Lung (tissue), 12 donors: Measurements from ENCODE around the gene ACAA1. TPM values are rescaled to one million over a fixed set of nuclear protein-coding genes. Genes with fewer than 3 reads are reported as not detected.
A peak's percentile ranks its signal among the peaks of the same experiment; 100 is the strongest.
"Not testable (repeated sequence)": the region's sequence is repeated elsewhere in the genome, so short reads cannot be mapped to it uniquely, and the experiment has no call there.

Experiments
- ATAC-seq: fragments of 200-7000 bp; cut with Tn5 transposase; one replicate; pipeline ENCODE4 v1.9.1; 2020; ENCODE audit warnings: moderate number of reproducible peaks; ENCODE audit not compliant: insufficient read depth, low FRiP score
- DNase-seq, 3 donors: peaks; one replicate each; pipeline ENCODE4 v3.0.0-alpha.2; 2013 to 2017
- H3K27ac ChIP-seq, 2 donors: one replicate each; pipeline ENCODE4 v1.5.1; 2013; ENCODE audit warnings: mild to moderate bottlenecking in 2 of 2, moderate library complexity in 2 of 2, control low read depth in 1 of 2, inconsistent platforms in 1 of 2, low read depth in 1 of 2, low read length in 1 of 2
- H3K27me3 ChIP-seq, 3 donors: one replicate each; pipeline ENCODE4 v1.5.1; 2013; ENCODE audit warnings: low read length in 2 of 3; ENCODE audit not compliant: control insufficient read depth in 3 of 3, insufficient read depth in 3 of 3
- H3K36me3 ChIP-seq, 4 donors: one replicate each; pipeline ENCODE4 v1.5.1; 2013; ENCODE audit warnings: low read length in 4 of 4, mild to moderate bottlenecking in 1 of 4, moderate library complexity in 1 of 4; ENCODE audit not compliant: control insufficient read depth in 4 of 4, insufficient read depth in 4 of 4
- H3K4me1 ChIP-seq, 5 donors: one replicate each; pipeline ENCODE4 v1.5.1; 2013; ENCODE audit warnings: low read length in 5 of 5, mild to moderate bottlenecking in 2 of 5, moderate library complexity in 1 of 5; ENCODE audit not compliant: control insufficient read depth in 5 of 5, insufficient read depth in 5 of 5
- H3K4me3 ChIP-seq: one replicate; pipeline ENCODE4 v1.5.1; 2013; ENCODE audit warnings: mild to moderate bottlenecking, control low read depth, moderate library complexity
- H3K9ac ChIP-seq, 2 donors: one replicate each; pipeline ENCODE4 v1.5.1; 2013; ENCODE audit warnings: low read length in 2 of 2, control low read depth in 1 of 2; ENCODE audit not compliant: insufficient read depth in 1 of 2
- H3K9me3 ChIP-seq, 4 donors: one replicate each; pipeline ENCODE4 v1.5.1; 2013; ENCODE audit warnings: low read length in 3 of 4, mild to moderate bottlenecking in 1 of 4, moderate library complexity in 1 of 4; ENCODE audit not compliant: control insufficient read depth in 4 of 4, insufficient read depth in 3 of 4
- WGBS, 2 donors: extraction: QIAGEN DNeasy Blood & Tissue Kit; methylation state at CpG; one replicate each; pipeline ENCODE4 v1.1.7; 2013; 5-methylcytosine and 5-hydroxymethylcytosine counted together
- polyA plus RNA-seq, 2 donors: library from polyadenylated mRNA; stranded (reverse); fragments of 200-250 nt; gene quantifications; one replicate each; pipeline ENCODE4 v1.2.1, GENCODE V29; 2013
- total RNA-seq, 2 donors: library from RNA; depleted of rRNA in 1 of 2; stranded (reverse); fragments of >200 nt in 1 of 2; gene quantifications; one replicate each; pipeline ENCODE4 v1.2.1, GENCODE V29; 2014 to 2021
- TF ChIP-seq, protein P1 (sequence below): IDR thresholded peaks from 2 replicates; pipeline ENCODE4 v1.5.1; 2012; ENCODE audit warnings: mild to moderate bottlenecking; ENCODE audit errors: control extremely low read depth, extremely low read depth
- donor health status: control.
- donor health status: control.
- donor health status: Bipolar disorder and iron deficiency.
- donor health status: healthy.
- donor health status: DM: yes; HTN: yes; CAD: no.

ACAA1 gene
- total and polyA plus RNA-seq, 4 donors = 50.1 to 112 (median 89.0) TPM

DNA sequence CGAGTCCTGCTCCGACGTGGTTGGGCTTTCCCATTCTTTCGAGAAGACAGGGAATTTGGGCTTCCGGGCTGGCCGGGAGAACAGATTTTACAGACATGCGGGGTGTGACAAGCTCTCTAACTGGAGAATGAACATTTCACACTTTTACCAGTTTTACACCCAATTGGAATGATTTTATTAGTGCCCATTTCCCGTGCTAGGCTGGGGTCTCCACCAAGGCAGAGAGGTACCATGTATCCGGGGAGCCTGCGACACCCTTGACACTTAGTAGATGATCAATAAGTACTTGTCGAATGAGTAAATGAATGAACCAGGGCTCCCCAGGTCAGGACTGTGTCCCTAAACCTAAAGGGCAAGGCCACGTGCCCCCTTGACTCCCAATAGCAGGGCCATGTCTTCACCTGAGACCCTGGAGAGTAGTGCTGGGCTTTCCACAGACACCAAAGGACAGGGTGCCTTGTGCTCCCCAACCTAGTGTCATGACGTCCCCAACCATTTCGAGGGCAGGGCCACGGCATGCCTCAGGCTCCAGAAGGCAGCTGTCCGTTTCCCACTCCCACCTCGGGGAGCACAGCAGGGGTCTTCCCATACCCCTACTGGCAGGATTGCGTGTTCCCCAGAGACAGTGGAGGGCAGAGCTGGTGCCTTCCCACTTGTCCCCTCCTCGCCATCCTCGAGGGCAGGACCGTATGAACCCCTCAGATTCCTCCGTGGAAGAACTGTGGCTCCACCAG lies 855 bp upstream of the ACAA1 start:
- peak overlapping the region; percentile 84 for H3K4me3 ChIP-seq
- H3K27ac ChIP-seq = peak overlapping the region; percentile 92 to 97
- TF ChIP-seq, protein P1, sequence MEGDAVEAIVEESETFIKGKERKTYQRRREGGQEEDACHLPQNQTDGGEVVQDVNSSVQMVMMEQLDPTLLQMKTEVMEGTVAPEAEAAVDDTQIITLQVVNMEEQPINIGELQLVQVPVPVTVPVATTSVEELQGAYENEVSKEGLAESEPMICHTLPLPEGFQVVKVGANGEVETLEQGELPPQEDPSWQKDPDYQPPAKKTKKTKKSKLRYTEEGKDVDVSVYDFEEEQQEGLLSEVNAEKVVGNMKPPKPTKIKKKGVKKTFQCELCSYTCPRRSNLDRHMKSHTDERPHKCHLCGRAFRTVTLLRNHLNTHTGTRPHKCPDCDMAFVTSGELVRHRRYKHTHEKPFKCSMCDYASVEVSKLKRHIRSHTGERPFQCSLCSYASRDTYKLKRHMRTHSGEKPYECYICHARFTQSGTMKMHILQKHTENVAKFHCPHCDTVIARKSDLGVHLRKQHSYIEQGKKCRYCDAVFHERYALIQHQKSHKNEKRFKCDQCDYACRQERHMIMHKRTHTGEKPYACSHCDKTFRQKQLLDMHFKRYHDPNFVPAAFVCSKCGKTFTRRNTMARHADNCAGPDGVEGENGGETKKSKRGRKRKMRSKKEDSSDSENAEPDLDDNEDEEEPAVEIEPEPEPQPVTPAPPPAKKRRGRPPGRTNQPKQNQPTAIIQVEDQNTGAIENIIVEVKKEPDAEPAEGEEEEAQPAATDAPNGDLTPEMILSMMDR = no peak
- peak overlapping the region; percentile 44 to 57 for H3K9ac ChIP-seq
- H3K4me1 ChIP-seq = peaks cover 0 to 37% (median 15%) of the 10 kb centered on the region in 5 donors
- WGBS, 2 donors = 14 to 18% methylated on average over 22 of the region's 22 CpGs
- no peaks in the 10 kb centered on the region for H3K27me3 ChIP-seq
- H3K36me3 ChIP-seq = peaks cover 0 to 27% (median 20%) of the 10 kb centered on the region in 4 donors
- ATAC-seq = no peak
- H3K9me3 ChIP-seq = no peaks in the 10 kb centered on the region
- DNase-seq = no peak

DNA sequence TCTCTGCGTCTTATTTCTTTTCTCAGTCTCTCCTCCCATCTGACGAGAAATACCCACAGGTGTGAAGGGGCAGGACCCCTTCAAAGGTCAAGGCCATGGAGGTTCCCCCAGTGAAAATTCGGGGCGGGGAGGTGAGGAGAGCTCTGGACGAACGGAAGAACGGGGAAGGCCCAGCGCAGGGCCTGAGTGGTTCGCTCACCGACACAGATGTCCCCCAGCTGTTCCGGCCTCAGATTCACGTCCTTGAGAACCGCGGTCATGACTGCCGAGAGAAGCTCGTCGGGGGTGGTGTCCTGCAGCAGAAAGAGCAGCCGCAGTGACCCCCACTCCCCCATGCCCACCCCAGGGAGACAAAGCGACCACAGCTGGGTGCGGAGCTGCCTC lies 542 bp downstream of the ACAA1 start:
- Histone ChIP-seq H3K4me1 (peaks cover 0 to 36% (median 15%) of the 10 kb centered on the region in 5 donors), H3K27me3 (no peaks in the 10 kb centered on the region), H3K9me3 (no peaks in the 10 kb centered on the region), H3K36me3 (peaks cover 0 to 25% (median 18%) of the 10 kb centered on the region in 4 donors), H3K27ac (peak overlapping the region; percentile 80 to 93), H3K9ac (peak overlapping the region; percentile 66 to 72), H3K4me3 (peak overlapping the region; percentile 96)
- TF ChIP-seq, protein P1 = no peak
- ATAC-seq (no peak), DNase-seq (peak; percentile 50 to 56 (median 53))
- WGBS, 2 donors = 0 to 1% methylated on average over 19 to 20 of the region's 20 CpGs

DNA sequence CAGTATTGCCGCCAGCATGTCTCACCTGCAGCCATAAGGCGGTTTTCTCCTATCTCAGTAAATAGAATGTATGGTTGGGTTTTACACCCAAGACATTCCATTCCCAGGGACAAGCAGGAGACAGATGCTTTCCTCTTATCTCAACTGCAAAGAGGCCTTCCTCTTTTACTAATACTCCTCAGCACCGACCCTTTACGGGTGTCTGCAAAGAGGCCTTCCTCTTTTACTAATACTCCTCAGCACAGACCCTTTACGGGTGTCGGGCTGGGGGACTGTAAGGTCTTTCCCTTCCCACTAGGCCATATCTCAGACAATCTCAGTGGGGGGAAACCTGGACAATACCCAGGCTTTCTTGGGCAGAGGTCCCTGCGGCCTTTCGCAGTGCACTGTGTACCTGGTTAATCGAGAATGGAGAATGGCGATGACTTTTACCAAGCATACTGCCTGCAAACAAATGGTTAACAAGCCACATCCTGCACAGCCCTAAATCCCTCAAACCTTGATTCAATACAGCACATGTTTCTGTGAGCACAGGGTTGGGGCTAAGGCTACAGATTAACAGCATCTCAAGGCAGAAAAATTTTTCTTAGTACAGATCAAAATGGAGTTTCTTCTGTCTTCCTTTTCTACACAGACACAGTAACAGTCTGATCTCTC lies 1.2 kb downstream of the ACAA1 start:
- 31 to 49% methylated on average over 10 of the region's 10 CpGs for WGBS, 2 donors

DNA sequence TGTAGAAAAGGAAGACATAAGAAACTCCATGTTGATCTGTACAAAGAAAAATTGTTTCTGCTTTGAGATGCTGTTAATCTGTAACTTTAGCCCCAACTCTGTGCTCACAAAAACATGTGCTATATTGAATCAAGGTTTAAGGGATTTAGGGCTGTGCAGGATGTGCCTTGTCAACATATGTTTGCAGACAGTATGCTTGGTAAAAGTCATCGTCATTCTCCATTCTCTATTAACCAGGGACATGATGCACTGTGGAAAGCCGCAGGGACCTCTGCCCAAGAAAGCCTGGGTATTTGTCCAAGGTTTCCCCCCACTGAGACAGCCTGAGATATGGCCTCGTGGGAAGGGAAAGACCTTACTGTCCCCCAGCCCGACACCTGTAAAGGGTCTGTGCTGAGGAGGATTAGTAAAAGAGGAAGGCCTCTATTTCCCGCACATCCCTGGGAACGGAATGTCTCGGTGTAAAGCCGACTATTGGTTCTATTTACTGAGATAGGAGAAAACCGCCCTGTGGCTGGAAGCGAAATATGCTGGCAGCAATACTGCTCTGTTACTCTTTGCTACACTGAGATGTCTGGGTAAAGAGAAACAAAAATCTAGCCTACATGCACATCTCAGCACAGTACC lies 2.3 kb downstream of the ACAA1 start:
- 90 to 92% methylated on average over 10 of the region's 10 CpGs for WGBS, 2 donors
- not testable (repeated sequence) for H3K9ac ChIP-seq, H3K27ac ChIP-seq, H3K27me3 ChIP-seq, H3K4me3 ChIP-seq, ATAC-seq, DNase-seq, H3K9me3 ChIP-seq
- peaks cover 0 to 27% (median 9%) of the 10 kb centered on the region in 5 donors for H3K4me1 ChIP-seq
- H3K36me3 ChIP-seq = peaks cover 0 to 27% (median 22%) of the 10 kb centered on the region in 4 donors

More for the DNA sequence above, 1.2 kb downstream of the ACAA1 start:
- not testable (repeated sequence) for H3K9me3 ChIP-seq, H3K27me3 ChIP-seq, ATAC-seq, DNase-seq
- peak overlapping the region in 1 of 2 donors; percentile 93 for H3K27ac ChIP-seq
- peak overlapping the region; percentile 96 for H3K4me3 ChIP-seq
- H3K9ac ChIP-seq = peak overlapping the region; percentile 66 to 72
- H3K4me1 ChIP-seq = peaks cover 0 to 36% (median 15%) of the 10 kb centered on the region in 5 donors
- peaks cover 0 to 25% (median 21%) of the 10 kb centered on the region in 4 donors for H3K36me3 ChIP-seq
